ENCODE measurements around the gene SLC29A3. TPM values are rescaled to one million over a fixed set of nuclear protein-coding genes. Genes with fewer than 3 reads are reported as not detected.

The SLC29A3 gene
- total RNA-seq, 1 experiment from 2014 or later = 5.9 TPM

- Histone ChIP-seq H3K4me1 (ENCODE audit: control insufficient read depth in 1 of 2, insufficient read depth in 2 of 2, low read length in 2 of 2) (peaks cover 3 to 7% of the 10 kb centered on the region in 2 experiments; a peak in 2 of 4 replicates), H3K9ac (ENCODE audit: low read length) (no peak overlapping the region), H3K4me2 (ENCODE audit: low read length) (no peak overlapping the region), H3K9me2 (ENCODE audit: insufficient read depth) (no peaks in the 10 kb centered on the region), H3K27me3 (ENCODE audit: insufficient read depth, low read length) (no peaks in the 10 kb centered on the region), H3K9me3 (ENCODE audit: control insufficient read depth in 1 of 2, insufficient read depth in 1 of 2, low read depth in 1 of 2, low read length in 2 of 2) (no peaks in the 10 kb centered on the region), H3K79me2 (ENCODE audit: insufficient read depth, low read length) (no peaks in the 10 kb centered on the region), H3K36me3 (ENCODE audit: control insufficient read depth in 1 of 2, insufficient read depth in 2 of 2, low read length in 2 of 2) (no peaks in the 10 kb centered on the region), H4K20me1 (ENCODE audit: insufficient read depth) (no peaks in the 10 kb centered on the region), H3K4me3 (replicated peaks in 1 of 2; ENCODE audit: low read depth in 1 of 2, low read length in 2 of 2) (no peak overlapping the region), H3K27ac (ENCODE audit: low read depth, low read length) (no peak overlapping the region), H2AFZ (ENCODE audit: low read depth, low read length, poor library complexity, severe bottlenecking) (no peak overlapping the region)
- CTCF ChIA-PET = interaction anchor here (1.0 to 5.6 kb wide), 2 partner anchors 384 to 396 kb away, joined by 3 to 35 read pairs; no protein-coding TSS in a partner anchor
- TF ChIP-seq ELF1 (IDR thresholded peaks at IDR 0.05; ENCODE audit: borderline replicate concordance, low read depth) = no peak
- TF ChIP-seq ZFX (IDR thresholded peaks at IDR 0.05) = no peak
- POLR2A ChIA-PET = no interaction called here
- BruUV-seq (replicated peaks) = no TSS peak
- ATAC-seq (no peak), DNase-seq (ENCODE audit: low read depth, low spot score) (no peak)
- RAD21 ChIA-PET (ENCODE audit: low non-redundant PET in 1 of 2, low total read pairs in 2 of 2, uncharacterized antibody in 2 of 2, unreplicated experiment in 2 of 2) = no interaction called here
- intact Hi-C loops (cut with micrococcal nuclease) = loop anchor here (5.0 to 10.0 kb wide), 2 partner anchors 293 to 735 kb away; no protein-coding TSS in a partner anchor
Measured at GRCh38 chr10:71312220-71312619, 6.8 kb upstream of the SLC29A3 start.

- ATAC-seq = no peak
- CTCF ChIA-PET = interaction anchor here (0.7 to 5.6 kb wide), 10 partner anchors 68 to 583 kb away, joined by 3 to 38 read pairs (median 3); no protein-coding TSS in a partner anchor
- no peaks in the 10 kb centered on the region for H3K79me2 ChIP-seq (ENCODE audit: insufficient read depth, low read length)
- TF ChIP-seq SRF (IDR thresholded peaks at IDR 0.05; ENCODE audit: low read depth) = no peak
- TF ChIP-seq ZBTB33 (IDR thresholded peaks at IDR 0.05; ENCODE audit: extremely low read depth, insufficient replicate concordance, low read length) = no peak
- TF ChIP-seq REST (IDR thresholded peaks at IDR 0.05; ENCODE audit: low read depth) = no peak
- TF ChIP-seq MAX (IDR thresholded peaks at IDR 0.05) = no peak
- no peak for TF ChIP-seq CBX3 (IDR thresholded peaks at IDR 0.05; ENCODE audit: low read depth)
- no peak for TF ChIP-seq ZNF274 (IDR thresholded peaks at IDR 0.05; ENCODE audit: low read depth, low read length)
- TF ChIP-seq SIN3A (IDR thresholded peaks at IDR 0.05; ENCODE audit: low read depth) = no peak
- no peak for TF ChIP-seq ZFX (IDR thresholded peaks at IDR 0.05)
- TF ChIP-seq ELF1 (IDR thresholded peaks at IDR 0.05; ENCODE audit: borderline replicate concordance, low read depth) = no peak
- TF ChIP-seq EZH2 (IDR thresholded peaks at IDR 0.05) = no peak
- no peak for TF ChIP-seq JUND (IDR thresholded peaks at IDR 0.05)
- no peak for TF ChIP-seq SP1 (IDR thresholded peaks at IDR 0.05; ENCODE audit: low read depth)
Measured at GRCh38 chr10:71312811-71313789, 6.0 kb upstream of the SLC29A3 start.

More at GRCh38 chr10:71312811-71313789, 6.0 kb upstream of the SLC29A3 start:
- POLR2A ChIA-PET = interaction anchor here (0.7 to 1.0 kb wide), 2 partner anchors 384 to 396 kb away, joined by 3 read pairs; no protein-coding TSS in a partner anchor
- no peaks in the 10 kb centered on the region for H3K27me3 ChIP-seq (ENCODE audit: insufficient read depth, low read length)
- RAD21 ChIA-PET (ENCODE audit: low non-redundant PET in 1 of 2, low total read pairs in 2 of 2, uncharacterized antibody in 2 of 2, unreplicated experiment in 2 of 2) = interaction anchor here in 1 of 2 experiments (1.5 kb wide), 1 partner anchor 395 kb away, joined by 6 read pairs; no protein-coding TSS in a partner anchor
- H3K27ac ChIP-seq (ENCODE audit: low read depth, low read length) = no peak overlapping the region
- H3K36me3 ChIP-seq (ENCODE audit: control insufficient read depth in 1 of 2, insufficient read depth in 2 of 2, low read length in 2 of 2) = no peaks in the 10 kb centered on the region
- no peak overlapping the region for H3K4me3 ChIP-seq (replicated peaks in 1 of 2; ENCODE audit: low read depth in 1 of 2, low read length in 2 of 2)
- no peaks in the 10 kb centered on the region for H3K9me3 ChIP-seq (ENCODE audit: control insufficient read depth in 1 of 2, insufficient read depth in 1 of 2, low read depth in 1 of 2, low read length in 2 of 2)
- H4K20me1 ChIP-seq (ENCODE audit: insufficient read depth) = no peaks in the 10 kb centered on the region
- no peak for DNase-seq (ENCODE audit: low read depth, low spot score)
- H3K9me2 ChIP-seq (ENCODE audit: insufficient read depth) = no peaks in the 10 kb centered on the region
- BruUV-seq (replicated peaks) = no TSS peak
- H3K4me1 ChIP-seq (ENCODE audit: control insufficient read depth in 1 of 2, insufficient read depth in 2 of 2, low read length in 2 of 2) = peaks cover 3 to 7% of the 10 kb centered on the region in 2 experiments; a peak in 2 of 4 replicates
- no peak overlapping the region for H3K4me2 ChIP-seq (ENCODE audit: low read length)
- intact Hi-C loops (cut with micrococcal nuclease) = loop anchor here (5.0 to 10.0 kb wide), 2 partner anchors 292 to 734 kb away; no protein-coding TSS in a partner anchor
- no peak overlapping the region for H2AFZ ChIP-seq (ENCODE audit: low read depth, low read length, poor library complexity, severe bottlenecking)
- no peak overlapping the region for H3K9ac ChIP-seq (ENCODE audit: low read length)
